Inferior parietal cortex (tissue), 1 donor: ENCODE measurements around the gene KCNA10.

ENCODE experiments used
- DNase-seq: peaks from one replicate; pipeline ENCODE4 v3.0.0-alpha.2; 2016; ENCODE audit errors: extremely low spot score

Gene KCNA10

DNA sequence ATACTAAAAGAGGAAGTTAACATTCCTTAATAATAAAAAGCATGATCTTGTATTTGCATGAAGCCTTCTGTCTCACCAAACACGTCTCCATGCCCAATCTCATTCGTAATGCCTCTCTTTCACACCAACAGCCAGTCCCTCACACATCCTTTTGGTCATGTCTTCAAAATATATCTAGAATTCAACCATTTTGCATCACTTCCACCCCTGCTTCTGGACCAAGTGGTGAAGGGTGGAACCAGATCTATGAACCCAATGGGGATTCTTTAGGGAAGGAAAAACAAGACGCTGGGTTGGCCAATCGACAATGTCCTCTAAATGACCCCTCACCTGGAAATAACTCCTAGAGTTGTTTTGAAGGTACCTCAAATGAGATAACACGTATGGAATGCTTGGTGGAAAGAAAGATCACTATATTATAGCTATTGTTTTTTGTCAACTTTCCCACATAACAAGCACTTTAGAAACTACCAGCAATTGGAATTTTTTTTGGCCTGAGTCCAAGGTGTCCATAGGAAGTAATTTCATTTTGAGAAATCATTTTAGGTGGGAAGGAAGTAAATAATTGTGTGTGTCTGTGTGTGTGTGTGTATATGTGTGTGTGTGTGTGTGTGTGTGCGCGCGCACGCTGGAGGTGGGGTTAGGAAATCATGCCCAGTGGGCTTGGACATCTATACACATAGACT is at the start of gene KCNA10:
Gene KCNA10, minus strand, starts transcription at position 51 of the 686 bp plus-strand sequence. CDS start 388 bp downstream, outside the sequence.
- no peak for DNase-seq

DNA sequence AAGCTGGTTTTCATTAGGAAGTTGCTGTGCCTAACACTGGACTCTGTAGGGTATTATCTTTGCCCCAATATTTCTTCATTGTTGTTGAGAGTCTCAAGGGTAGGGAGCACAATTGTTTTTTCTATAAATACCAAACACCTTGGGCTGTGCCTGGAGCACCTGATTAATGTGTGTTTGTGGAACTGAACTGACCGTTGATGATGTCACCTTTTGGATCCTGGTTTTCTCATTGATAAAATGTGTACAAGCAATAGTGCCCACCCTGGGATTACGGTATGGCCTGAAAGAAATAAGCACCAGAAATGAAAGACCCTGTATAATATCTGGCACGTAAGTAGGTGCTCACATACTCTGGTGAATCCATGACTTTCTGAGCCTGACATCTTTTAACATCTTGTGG is 47.9 kb upstream of the KCNA10 start:
- no peak for DNase-seq

DNA sequence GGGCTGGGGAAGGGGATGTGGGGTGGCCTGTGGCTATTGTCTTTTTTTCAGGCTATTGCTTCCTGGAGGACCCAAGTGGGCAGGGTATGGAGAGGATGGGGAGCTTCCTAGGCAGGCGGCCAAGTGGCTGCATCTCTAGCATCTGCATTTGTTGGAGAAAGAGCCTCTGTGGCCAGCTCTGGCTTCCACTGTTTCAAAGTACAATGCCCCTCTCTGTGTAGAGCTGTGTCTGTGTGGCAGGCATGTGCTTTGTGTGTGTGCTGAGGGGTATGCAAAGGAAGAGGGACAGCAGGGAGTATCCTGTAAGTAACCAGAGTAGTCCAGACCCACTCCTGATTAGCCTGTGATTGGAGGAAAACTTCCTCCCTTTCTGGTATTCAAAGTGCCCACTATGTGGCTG is 46.6 kb upstream of the KCNA10 start:
- DNase-seq = peak; percentile 84

DNA sequence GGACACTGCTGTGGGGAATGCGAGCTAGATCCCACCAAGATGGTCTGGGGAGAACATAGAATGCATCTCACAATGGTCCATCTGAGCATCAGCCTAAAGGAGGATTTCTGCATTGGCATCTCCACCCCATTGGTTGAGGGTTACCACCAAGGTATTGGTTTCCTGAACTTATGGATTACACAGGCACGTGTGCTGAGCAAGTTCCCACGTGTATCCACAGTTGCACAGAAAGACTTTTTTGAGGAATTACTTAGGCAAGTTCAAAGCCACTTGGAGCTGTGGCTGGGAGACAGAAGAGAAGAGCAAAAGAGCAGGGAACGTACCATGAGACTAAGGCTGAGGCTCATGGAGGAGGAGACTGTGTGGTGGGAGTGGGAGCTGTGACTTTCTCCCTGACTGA is 44.1 kb upstream of the KCNA10 start:
- DNase-seq = no peak

DNA sequence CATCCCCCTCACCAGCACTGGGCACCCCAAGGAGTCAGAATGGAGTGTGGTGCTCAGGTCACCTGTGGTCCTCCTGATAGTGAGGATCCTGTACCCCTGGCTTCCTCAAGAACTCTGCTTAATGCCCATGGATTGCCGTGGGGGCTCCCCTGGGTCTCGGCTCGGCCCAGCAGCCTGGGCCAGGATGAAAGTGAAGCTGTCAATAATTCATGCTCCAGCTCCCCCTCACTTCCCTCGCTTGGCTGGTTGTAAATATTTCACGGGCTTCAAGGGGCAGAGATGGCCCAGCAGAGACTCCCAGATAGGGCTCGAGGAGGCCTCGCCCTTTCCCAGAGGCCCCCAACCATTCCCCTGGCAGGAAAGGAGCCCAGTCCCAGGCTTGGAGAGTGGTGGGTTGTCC is 42.6 kb upstream of the KCNA10 start:
- DNase-seq = no peak

DNA sequence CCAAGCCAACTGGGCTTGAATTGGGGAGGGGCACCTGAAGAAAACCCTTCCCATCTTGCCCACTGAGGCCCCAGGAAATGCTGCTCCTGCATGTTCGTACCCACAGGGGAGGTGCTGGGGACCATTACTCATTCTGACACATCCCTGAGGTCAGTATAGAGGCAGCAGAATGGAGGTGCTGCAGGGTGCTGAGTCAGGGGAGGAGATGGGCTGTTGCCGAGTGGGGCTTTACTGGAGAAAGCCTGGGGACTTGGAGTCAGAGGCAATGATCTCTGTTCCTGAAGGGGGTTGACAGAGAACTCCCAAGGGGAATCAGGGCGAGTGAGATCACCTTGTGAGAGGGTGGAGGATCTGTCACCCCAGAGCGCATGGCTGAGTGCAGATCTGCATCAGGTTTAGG is 40.2 kb upstream of the KCNA10 start:
- DNase-seq = no peak

DNA sequence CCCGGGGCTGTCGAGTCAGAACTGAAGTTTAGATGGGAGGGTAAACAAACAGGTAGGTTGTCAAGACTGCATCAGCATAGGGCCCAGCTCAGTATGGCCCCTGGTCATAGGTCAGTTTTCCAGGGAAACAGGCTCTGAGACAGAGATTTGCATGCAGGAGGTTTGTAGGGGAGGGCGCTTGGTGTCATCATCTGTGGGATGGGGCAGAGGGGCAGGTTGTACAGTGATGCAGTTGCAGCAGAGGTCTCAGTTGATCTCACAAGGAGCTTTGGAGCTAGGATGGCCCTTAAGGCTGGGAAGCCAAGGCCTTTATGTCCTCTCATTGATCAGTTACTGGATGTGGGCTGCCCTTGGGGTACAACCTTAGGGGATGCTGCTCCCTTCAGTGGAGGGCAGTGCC is 38.5 kb upstream of the KCNA10 start:
- DNase-seq = no peak

DNA sequence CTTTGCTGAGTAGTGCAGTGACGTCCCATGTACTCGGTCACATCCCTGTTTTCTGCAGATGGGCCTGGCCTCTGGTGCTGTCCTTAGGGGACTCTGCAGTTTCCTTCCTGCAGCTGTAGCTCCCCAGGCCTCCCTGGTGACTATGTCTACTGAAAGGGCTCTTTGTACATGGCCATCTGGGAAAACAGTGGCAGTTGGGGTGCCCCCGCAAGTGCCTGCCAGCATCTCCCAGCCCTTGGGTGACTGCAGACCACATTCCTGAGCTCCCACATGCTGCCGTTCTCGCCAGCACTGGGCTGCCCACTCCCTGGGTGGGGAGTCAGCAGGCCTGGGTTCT is 37.5 kb upstream of the KCNA10 start:
- DNase-seq = peak; percentile 85

DNA sequence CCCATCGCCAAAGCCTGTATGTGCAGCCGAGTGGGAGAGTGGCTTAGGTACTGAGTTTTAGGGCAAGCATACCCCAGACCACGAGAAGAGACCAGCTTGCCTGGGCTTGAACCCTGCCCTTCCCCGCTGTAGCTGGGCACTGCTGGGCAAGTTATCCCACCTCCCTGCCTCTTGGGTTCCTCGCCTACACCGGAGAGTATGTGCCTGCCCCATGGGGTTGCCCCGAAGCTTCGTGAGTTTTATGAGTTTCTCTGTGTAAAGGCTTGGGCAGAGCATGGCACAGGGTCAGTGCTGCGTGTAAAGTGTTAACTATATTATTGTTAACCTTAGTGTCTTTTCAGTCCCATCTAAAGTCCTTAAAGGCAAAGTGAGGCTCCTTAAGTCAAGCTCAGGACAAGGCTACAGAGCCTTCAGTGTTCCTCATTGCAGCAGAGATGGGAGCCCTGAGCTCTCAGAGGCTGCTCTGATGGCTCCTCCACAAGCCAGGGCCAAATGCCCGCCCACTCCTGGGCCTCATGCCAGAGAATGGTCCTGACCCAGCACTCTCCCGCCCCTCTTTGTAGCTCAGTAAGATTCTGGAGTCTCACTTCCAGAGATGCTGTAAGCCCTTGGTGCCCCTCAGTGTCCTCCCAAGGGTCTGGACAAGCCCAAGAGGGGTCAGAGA is 37.0 kb upstream of the KCNA10 start:
- peak; percentile 82 for DNase-seq

DNA sequence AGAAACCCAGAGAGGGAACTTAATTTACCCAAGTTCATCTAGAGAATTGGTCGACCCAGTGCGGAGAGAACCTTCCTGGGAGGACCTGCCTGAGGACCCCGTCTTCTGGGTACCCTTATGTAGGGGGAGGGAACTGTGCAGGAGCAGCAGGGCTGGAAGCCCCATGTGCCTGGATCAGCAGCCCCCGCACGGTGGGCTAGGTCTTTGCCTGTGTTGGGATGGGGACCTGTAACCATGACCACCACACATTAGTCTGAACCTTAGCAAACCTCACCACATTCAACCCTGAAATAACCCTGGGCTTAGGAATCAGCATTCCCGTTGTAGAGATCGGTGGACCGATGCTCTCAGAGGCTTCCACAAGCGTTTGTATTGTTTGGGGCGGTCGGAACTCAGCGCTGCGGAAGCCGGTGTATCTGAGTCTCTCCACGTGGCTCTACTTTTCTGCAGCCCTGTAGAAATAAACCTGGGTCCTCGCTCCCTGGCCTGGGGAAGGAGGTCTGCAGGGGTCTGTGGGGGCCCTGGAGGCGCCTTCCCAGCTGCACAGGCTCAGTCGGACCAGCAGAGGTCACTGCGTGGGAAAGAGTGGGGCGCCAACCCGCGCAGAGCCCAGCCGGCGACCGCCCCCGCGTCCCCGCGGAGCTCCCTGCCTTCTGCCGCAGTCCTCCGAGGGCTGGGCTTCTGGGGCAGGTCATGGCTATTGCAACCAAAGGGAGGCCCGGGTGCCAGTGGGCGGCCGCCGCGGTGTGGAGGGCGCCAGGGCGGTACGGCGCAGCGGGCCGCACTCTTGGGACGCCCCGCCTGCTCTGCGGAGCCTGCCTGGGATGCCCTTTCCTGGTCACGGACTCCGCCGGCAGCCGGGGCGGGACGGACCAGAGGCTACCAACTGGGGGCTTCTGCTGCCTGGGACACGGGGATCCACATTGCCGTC is 36.2 kb upstream of the KCNA10 start:
- peak; percentile 69 for DNase-seq

DNA sequence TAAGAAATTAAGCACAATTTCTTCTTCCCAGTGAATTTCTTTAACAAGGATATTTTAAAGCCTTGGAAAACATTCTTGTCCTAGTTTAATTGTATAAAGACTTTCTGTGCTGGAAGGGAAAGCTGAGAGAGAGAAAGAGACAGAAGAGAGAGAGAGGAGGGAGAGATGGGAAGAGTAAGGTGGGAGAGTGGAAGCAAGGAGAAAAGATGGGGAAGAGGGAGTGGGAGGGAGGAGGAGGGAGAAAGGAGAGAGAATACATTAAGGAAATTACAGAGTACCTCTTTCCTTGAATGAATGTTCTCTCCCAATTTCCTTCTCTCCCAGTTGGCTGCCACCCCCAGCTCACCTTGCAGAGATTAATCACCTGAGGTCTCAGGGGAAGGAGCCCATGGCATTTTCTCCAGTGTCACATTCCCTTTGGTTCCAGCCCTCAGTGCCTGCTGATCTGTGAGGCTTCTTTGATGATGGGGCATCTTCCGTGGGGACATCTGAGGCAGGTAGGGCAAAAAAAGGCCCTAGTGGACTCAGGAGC is 32.4 kb upstream of the KCNA10 start:
- no peak for DNase-seq

DNA sequence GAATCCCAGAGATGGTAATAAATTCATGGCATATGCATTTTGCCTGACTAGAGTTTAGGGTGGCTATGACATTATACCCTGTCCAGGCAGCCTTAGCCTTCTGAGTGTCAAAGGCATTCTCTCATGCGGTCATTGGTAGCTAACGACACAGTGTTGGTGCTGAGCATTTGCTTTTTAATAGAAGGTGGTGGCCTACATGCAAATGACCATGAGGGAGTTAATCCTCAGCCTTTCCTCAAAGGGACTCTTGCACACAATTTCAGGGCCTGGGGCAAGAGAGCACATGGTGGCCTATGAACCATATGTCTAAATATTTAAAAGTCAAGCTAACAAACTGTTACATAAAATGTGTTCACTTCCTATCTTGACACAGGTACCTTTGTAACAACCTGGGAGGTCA is 30.9 kb upstream of the KCNA10 start:
- no peak for DNase-seq

DNA sequence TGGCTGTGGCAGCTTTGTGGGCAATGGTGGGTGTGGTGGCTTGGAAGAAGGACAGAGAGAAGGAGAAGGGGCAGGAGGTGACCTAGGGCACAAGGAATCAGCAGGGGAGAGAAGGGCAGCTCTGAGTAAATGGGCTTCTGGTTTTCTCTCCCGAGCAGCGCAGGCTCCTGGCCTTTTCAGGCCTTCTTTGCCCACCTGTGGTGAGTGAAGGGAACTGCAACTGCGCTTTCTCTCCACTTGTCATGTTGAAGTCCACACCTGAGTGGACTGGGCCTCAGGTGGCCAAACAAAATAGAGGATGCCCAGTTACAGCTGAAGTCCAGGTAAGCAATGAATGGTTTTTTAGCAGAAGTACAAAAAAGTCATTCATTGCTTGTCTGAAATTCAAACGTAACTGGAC is 29.4 kb upstream of the KCNA10 start:
- DNase-seq = no peak

DNA sequence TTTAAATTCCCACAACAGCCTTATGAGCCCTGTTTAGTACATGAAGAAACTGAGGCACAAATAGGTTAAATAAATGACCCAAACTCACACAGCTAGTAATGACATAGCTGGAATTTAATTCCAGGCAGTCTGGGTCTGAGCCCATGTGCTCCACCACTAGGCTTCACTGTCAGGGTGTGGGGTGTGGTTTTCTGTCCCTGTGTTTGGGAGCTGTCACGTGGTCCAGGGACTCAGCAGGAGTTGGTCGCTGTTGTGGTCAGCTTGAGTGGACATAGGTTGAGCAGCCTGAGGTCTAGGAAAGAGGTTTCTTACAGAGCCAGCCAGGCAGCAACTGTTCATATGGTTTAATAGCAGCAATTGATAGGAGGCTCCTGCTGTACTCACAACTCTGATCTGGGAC is 28.0 kb upstream of the KCNA10 start:
- DNase-seq = no peak

DNA sequence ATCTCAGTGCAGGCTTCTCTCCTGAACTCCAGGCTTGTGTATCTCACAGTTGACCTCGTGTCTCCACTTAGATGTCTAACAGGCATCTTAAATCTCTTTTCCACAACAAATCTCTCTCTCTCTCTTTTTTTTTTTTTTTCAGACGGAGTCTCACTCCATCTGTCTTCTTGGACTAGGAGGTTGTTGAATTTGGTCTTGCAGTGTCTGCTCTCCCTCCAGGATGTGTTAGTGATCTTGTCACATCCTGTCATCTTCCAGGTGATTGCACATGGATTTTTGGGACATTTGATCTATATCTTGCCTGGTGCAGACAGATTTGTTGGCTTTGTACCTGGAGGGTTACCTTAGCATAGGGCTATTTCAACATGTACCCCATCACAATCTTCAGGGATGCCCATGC is 26.5 kb upstream of the KCNA10 start:
- no peak for DNase-seq

DNA sequence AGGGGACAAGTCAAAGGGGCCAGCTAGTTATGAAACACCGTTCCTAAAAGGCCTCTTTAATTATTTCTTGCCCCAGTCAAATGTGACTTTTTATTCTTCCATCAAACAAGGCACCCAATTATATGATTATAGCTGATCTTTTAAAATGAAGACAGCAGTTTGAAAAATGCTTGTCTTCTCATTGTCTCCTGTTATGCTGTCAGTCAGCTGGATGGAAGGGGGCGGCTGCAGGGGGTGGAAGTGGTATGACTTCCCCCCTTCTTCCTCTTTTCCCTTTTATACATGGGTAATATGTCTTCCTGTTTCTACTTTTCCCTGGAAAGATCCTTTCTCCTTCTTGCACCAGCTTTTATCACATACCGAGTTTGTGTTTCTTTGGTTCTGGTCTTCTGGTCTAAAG is 25.8 kb upstream of the KCNA10 start:
- no peak for DNase-seq

DNA sequence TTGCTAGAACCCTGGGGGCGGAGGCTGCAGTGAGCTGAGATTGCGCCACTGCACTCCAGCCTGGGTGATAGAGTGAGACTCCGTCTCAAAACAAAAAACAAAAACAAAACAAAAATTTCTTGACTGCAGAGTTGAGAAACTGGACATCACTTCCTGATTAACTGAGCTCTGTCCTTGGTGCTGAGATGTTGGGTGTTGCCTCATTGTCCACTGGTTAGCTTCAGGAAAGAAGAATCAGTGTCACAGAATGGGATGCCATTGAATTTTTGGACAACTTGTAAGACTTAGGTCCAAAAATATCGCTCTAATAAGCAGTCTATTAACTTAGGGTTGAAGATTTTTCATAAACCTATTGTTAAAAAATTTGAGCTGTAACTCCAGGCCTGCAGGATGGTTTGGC is 23.8 kb upstream of the KCNA10 start:
- DNase-seq = no peak

DNA sequence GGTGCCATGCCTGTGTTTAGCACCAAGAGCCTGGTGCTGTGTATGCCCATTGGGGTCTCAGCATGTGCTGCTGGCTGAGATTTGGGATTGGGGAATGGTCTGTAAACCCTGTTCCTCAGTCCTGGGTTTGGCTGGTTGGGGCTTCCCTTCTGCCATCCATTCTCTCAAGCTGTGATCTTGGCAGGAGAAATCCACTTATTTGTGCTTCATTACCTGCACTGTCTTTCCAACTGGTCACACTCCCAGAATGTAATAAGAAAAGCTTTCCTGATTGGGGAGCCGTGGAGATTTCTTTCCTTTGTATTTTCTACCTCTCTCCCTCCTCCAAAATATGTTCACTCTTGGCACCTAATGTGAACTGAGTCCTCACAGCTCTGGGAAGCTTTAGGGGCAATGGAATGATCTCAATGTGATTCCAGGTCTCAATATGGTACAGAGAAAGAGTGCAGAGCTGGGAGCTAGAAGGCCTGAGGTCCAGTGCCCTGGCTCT is 23.0 kb upstream of the KCNA10 start:
- no peak for DNase-seq

DNA sequence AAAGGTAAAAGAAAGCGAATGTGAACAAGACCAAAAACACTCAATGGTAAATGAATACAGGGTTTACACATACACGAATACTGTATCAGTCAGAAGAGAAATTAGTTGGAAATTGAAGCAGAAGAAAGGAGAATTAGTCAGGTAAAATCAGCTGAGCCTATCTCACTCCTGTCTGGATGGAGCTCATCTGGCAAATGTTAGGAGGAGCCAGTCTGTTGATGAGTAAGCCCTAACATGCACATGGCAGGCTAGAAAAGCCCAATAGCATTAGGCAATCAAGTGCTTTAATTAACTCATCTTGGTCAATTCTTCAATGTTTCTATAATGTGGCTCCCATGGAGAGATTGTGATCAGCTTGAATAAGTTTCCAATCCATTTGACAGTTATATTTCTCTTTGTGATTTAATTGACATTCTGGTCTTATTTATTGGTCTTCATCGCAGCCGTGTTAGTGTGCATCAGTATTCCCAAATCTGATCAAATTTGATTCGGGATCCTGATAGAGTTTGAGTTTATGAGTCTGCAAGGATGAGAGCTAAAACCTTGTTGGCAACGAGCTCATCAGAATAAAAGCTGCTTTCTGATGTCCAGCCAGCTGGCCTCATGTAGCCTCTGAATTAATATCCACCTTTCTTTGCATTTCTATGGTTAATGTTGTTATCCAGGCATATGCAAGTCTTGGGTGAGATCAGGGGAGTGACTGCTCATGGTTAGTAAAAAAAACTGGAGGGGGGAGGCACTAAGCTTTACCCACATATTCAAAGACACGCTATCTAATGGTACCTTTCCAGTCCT is 22.1 kb upstream of the KCNA10 start:
- DNase-seq = no peak

DNA sequence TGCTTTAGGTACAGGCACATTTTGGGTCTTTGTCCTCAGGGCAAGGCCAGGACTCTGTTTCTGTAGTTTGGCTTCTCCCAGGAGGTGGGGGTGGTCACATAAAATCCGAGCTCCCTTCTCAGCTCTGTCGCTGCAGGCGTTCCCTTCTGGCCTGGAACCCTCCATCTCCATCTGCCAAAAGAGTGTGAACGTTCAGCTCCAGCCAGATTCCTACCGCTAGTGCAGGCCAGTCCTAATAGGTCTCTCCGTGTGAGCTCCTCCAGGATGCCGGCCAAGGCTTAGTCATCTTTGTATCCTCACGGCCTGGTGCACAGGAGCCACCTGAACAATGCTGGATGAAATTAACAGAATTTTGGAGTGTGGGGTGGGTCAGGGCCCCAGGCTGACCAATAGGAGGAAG is 19.9 kb upstream of the KCNA10 start:
- no peak for DNase-seq

DNA sequence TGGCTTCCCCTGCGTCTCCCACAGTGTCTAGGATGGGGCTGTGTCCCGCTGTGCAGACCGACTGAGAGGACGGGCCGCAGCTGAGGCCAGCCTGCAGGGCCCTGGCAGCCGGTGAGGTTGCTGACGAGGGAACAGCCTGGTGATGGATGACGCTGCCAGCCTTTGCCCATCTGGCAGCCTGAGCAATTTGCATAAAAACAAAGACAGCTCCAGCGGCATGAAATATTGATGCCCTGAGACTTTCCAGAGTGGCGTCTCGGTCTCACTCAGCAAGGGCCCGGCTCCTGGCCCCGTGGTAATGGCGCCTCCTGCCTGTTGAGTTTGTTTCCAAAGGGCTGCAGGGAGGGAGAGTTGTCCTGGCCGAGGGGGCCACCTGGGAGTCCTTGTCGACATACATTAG is 19.1 kb upstream of the KCNA10 start:
- DNase-seq = peak; percentile 57

DNA sequence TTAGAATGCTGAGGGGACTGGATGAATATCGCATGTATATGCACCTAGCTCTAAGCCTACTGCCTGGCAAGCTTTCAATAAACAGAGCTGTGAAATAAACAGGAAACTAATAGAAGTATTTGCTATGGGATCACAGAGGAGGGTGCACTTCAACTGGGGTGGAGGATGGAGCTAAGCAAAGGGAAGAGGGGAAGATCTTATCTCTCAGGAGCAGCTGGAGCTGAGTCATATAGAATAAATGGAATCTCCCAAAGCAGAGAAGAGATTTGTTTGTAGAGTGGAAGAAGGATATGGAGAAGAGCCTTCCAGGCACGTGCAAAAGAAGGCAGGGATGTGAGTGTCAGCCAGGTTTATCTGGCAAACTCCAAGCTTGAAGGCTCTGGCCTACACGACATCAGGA is 17.0 kb upstream of the KCNA10 start:
- DNase-seq = no peak
